DMS 273 (cell line): ENCODE measurements around the gene ADAMTS5.
A peak's percentile ranks its signal among the peaks of the same experiment; 100 is the strongest.

ENCODE experiments used
- DNase-seq: peaks from one replicate; lab custom pipeline; 2025; ENCODE audit not compliant: unreplicated experiment; lab: John Stamatoyannopoulos, UW

The ADAMTS5 gene

DNA sequence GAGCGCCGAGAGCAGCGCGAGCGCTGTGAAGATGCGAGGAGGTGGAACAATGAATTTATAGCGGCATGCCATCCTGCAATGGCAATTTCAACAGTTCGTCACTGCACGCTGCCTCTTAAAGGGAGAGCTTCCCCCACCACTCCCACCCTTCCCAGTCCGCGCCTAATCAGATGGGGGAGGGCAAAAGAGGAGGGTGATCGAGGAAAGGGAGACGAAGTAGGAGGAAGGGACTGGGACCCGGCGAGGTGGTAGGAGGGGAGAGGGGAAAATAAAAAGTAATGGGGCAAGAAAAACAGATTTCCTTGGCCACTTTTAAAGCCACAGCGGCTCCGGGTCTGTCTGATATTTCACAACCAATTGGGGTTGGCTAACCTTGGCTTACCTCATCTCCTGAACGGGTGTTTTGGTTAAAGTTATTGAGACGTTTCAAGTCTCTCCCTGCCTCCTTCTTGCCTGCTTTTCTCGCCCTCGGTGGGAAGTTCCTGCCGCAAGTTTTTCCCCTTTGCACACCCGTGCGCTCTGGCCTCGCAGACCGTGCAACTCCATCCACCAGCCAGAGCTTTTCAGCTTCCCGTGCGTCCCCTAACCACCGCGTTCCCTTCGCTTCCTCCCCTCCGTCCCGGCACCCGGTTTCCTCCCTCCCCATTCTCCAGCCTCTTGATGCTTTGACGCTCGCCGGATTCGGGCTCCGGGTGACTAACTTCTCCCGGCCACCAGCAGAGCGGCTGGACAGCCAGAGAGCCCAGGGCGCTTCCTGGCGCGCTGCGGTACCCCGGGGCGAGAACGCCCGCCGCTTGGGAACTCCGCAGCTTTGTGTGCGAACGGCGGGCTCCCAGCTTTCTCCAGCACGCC, at the start of gene ADAMTS5:
ADAMTS5 (minus strand) TSS at position 27 of the 852 bp plus-strand sequence. CDS start 697 bp downstream, outside the sequence.
- peak; percentile 33 for DNase-seq

DNA sequence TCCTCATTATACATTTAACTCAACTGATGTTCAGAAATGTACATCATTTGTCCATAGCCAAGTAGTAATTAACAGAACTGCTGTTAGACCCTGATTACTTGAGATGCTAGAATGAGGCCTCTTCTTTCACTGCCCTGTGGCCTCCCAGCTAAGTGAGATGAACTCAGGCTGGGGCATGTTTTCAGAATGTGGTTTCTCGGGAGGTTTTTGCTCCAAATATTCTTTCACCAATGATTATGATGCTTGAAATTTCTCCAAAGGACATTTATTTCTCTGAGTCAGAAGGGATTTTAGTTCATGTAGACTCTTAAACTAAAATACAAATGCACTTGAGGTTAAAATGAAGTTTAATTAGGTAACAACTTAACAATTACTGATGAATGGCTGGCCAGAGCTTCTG, 34.6 kb upstream of the ADAMTS5 start:
- DNase-seq, result no peak

DNA sequence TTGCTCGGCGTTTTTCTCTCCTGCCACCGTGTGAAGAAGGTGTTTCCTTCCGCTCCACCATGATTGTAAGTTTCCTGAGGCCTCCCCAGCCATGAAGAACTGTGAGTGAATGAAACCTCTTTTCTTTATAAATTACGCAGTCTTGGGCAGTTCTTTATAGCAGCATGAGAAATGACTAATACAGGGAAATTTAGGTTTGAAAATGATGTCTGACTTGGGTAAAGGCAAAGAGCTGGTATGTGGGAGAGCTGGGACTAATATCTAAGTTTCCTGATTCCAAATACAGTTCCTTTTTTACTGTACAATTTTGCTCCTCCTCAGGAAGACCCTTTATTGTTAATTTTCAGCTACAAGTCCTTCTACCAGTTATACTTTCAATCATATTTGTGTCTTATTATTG, 16.7 kb upstream of the ADAMTS5 start:
- DNase-seq, result no peak

DNA sequence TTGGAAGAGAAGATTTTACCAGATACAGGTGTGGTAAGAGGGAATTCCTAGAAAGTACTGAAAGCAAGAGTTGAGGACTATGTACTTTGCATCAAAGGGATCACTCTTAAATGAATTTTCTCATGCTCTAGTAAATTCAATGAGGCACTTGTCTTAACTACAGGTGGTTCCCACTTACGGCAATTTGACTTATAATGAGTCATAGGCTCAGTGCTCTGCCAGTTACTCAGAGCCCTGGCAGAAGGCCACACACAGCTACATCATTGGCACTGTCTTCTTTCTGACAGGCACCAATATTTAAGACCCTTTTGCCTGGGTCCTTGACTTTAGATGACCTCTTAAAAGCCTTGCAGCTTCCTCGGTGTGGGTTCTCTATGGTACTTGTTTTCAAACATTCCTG, 15.9 kb upstream of the ADAMTS5 start:
- no peak for DNase-seq

DNA sequence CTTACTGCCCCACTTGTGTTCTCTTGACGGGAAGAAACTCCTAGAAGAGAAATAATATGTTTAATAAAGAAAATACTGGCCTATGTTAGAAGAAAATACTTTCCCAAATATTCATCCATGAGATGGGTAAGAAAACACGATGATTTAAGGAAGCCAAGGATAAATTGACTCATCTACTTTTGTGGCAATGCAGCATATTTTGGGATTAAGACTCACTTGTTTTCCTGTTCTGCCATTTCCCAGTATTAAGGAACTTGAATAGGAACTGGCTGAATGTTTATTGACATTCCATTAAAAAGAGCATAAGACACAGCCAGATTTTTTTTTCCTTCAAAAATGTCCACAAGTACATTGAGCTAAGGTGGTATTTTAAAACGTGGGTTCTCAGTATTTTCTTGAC, 10.9 kb upstream of the ADAMTS5 start:
- DNase-seq, result no peak

DNA sequence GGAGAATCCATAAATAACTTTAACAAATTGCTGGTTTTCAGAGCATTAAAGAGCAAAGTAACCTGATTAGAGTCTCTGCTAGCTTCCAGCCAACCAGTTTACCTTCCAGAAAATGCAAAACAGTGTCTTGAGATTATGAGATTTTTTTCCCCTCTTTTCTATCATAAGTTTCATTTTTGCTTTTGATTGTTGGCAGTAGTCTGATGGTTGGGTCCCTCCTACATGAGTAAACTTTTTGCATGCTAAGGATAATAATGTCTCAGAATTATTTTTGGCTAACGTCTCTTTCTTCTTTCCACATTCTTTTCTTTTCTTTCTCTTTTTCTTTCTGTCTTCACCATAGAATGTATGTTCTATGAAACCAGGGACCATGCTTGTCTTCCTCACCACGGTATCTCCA, 6.3 kb upstream of the ADAMTS5 start:
- no peak for DNase-seq

DNA sequence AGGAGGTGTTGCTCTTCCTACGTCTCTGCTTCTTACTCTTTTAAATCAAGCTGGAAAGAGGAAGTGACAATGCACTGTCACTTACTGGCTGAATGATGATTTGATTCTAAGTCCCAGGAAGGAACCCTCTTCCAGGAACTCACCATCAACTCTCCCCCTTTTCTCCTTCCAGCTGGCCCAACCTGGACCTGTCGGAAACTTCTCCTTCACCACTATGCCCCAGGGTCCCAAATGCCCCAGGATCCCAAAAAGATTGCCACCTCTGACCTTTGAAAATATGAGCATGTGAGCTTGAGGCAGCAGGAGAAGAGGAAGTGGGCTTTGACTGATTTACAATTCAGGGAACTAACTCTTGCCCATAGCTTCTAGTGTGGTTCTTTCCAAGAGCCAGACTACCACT, 5.3 kb upstream of the ADAMTS5 start:
- DNase-seq, result no peak

DNA sequence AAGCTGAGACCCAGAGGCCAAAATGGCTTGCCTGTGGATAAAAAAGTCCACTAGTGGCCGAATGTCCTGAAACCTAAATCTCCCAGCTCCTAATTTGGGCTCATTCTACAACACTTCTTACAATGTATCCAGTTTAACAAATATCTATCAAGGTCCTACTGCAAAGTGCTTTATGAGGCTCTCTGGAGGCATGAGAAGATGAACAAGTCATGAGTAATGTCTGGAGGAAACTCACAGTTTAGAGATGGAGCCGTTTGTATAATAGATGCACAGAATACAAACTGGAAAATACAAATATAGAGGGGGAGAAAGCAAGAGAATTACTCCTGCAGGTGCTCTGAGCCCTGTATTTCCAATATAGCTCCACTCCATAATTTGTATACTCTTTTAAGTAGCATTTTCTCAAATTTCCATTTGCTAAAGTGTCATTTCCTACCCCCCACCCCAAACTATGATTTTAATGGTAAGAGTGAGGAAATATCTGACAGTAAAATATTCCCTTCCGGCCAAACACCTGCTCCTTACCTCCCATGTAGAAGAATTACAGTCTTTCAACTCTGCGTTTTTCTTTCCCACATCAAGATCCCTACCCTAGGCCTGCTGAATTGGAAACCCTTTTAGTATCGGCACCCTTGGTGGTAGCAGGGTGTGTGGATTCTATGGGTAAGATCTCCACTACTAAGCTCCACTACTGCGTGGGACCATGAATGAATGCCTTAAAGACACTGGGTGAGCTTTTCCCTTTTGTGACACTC, 3.3 kb upstream of the ADAMTS5 start:
- DNase-seq, result no peak

DNA sequence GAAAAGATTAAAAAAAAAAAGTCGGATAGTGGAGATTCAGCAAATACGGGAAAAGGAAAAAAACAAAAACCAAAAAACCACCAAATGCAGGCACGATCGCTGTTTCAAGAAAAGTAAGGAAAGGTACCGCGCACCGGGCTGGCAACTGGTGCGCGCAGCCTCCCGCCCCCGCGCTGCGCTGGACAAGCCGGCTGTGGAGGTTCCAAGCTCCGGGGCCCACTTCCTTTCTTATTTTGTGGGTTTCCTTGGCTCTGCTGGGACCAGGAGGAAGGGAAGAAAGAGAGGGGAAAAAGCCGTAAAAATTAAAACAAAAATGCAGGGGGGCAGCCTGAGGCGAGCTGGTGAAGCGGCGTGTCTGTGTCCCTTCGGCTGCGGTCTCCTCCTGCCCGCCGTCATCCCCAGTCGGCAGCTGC, 233 bp downstream of the ADAMTS5 start:
- peak; percentile 33 for DNase-seq

DNA sequence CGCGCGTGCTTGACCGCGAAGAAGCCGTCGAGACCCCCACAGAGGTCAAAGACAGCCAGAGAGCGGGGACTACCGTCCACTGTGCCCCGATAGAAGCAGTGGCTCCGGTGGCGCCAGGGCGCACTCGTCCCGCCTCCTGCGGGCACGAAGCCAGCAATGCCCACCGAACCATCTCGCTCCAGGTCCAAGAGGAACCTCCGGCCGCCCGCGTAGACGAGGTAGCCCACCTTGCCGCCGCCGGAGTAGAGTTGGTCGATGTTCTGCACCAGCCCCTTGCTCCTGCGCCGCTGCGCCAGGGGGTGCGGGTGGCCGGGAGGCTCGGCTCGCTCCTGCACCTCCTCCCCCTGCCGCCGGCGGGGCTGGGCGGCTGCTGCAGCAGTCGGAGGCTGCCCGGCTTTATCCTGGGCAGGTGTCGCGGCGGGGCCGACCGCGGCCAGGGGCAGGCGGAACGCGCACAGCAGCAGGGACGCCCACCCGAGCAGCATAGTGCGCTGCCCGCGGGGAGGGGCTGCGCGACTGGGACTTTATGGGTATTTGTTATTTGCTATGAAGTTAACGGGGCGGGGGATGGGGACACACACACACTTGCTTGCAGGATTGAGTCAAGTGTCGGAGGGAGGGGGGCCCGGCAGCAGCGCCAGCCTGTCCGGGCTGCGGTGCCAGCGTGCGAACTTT, 844 bp downstream of the ADAMTS5 start:
- DNase-seq, result peak; percentile 16

DNA sequence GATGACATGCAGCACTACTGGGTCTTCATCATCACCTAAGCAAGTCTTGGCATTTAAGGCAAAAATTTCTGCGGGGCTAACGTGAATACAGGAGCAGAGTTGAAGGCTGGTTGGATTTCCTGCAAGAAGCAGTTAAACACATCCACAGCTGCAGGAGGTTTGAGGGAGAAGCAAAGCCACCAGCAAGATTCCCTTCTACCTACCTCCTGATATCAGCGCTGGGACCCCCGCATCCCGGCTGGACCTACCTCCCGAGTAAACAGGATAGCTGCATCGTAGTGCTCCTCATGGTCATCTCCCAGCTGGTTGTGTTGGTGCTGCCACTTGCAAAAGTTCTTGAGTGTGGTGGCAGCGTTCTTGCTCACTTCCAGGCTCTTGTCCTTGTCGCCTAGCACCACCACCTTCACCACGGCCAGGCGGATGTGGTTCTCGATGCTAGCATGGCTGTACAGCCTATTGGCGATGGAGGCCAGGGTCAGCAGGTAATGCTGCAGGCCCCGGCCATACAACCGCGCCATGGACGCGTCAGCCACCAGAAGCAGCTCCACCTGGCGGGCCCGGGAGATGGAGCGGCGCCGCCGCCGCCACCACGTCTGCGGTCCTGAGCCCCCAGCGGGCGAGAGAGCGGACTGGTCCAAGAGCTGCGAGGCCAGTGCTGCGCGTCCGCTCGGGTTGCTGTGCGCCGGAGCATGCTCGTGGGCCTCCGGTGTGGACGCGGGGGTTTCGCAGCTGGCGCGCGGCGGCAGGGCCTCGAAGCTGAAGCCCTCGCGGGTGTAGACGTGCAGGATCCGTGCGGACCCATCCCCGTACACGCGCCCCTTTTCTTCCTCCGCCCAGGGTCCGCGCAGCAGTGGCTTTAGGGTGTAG, 1.6 kb downstream of the ADAMTS5 start:
- DNase-seq, result peak; percentile 26

DNA sequence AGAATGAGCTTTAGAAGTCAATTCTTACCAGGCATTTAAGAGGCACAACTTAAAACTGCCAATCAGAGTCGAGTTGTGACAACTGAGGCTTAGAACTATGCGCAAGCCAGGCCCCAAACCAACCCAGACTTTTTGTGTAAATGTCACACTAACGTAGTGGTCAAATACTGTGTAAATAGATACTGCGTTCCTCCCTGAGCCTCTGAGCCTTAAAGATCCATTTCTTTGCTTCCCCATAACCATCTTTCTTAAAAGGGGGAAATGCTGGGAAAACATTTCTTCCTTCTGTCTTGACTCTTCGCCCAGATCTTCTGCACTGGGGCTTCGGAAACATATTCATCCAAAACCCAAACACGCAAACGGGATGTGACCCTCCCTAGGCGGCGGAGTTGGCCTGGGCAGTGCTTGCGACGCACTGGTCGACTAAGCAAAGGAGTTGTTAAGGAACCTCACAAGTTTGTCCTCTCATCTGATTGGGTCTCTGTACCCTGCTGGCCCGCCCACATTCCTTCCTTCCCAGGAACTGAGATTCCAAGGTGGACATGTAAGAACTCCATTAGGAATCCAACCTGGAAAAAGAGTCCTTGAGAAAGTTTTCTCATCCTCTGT, 2.6 kb downstream of the ADAMTS5 start:
- no peak for DNase-seq

DNA sequence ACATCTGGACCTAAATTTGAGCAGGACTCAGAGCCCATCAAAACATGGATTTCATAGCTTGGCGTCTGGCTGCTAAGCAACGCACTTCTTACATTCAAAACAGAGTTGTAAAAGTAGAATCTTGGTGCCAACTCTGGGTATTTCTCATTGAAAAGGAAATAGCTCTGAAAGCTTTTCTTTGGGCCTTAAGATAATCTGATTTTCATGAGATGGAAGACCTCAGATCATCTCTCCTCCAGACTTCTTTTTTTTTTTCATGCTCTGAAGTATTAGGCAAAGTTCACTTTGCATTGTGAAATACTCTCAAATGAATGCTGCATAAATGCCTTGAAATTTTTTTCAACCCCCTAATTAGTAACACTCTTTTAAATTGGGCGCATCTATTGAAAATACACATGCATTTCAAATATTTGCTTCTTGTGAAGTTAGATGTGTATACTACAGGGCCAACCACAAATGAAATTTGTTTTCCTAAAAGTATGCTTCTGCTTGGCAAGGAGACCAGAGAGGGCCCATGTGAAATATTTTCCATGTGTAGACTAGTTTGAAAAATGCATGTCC, 4.2 kb downstream of the ADAMTS5 start:
- DNase-seq, result no peak

DNA sequence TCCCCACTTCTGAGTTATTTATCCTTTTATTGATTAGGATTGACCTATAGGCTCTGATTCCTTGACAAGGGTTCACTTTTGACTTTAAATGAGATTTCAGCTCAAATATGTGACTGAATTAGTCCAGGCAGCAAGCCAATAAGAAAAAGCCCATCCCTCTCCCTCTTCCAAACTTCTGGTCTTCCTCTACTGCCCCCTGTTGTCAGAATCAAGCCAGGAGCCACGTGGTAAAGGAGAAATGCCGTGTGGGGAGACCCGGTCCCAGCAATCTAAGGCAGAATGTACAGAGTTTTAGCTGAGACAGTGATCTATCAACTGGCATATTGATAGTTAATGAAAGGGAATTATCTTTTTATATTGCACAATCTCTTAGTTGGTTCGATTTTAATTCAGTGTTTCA, 5.2 kb downstream of the ADAMTS5 start:
- DNase-seq, result peak; percentile 32

DNA sequence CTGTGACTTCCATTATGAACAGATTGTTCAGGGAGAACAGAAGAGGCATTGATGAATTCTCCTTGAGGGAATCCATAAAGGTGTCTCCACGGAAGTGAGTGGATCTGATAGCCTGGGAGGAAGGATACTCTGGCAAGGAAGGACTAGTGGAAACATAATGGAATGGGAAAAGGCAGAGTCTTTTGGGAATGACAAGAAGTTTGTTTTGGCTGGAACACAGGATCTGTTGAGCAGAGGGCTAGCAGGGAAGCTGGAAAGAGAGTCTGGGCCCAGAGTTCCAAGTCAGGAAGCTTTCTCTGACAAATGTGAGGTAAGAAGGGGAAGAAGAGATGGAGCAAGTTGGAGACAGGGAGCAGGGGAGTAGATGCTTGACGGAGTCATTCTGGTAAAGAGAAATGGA, 8.1 kb downstream of the ADAMTS5 start:
- DNase-seq, result no peak

DNA sequence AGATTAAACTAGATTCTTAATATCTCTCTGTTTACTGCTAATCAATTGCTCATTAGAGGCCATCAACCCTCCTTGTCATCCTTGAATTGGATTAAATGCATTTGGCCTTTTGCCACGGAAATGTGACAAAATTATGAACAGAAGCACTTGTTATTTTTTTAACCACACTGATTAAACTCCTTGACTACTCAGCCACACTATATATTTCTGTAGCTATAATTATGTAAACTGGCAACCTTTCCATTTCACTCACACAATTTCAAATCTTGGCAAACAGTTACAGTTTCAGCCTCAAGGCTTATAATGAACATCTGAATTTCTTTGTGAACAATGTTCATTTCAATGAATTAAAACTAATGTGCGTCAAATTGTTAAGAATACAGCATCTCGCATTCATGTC, 10.1 kb downstream of the ADAMTS5 start:
- DNase-seq, result no peak

DNA sequence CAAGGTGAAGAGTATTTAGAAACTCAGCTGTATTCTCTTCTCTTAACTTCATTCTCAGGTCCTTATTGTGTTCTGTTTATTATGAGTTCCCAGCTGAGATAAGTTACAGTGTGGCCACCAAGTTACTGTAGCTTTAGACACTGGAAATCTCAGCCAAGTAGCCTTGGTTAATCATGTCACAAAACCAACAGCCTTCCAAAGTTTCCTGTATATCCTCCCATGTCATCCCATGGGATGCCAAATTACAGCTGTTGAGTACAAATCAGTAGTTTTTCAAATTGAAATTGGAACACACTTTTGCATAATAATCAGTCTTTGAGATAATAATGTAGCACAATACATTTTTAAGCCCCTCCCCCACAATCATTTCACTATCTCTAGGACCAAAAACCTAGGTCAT, 10.7 kb downstream of the ADAMTS5 start:
- no peak for DNase-seq

DNA sequence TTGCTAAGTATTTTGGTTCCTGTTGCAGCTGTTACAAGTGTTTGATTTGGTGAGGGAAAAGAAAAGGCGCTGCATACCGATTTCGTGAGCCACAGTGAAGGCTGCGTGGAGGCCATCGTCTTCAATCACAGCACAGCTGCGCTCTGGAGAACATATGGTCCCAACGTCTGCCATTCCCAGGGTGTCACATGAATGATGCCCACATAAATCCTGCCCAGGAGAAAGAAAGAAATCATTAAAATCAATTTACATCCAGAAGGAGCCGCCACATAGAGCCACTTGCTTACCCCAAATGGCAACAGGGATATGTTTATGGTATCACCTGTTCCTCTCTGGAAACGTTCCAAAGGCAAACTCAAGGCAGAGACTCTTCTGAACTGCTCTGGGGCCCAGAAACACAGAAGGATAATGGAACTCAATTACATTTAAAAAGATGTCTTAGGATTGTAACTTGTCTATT, 12.2 kb downstream of the ADAMTS5 start:
- peak; percentile 6 for DNase-seq

DNA sequence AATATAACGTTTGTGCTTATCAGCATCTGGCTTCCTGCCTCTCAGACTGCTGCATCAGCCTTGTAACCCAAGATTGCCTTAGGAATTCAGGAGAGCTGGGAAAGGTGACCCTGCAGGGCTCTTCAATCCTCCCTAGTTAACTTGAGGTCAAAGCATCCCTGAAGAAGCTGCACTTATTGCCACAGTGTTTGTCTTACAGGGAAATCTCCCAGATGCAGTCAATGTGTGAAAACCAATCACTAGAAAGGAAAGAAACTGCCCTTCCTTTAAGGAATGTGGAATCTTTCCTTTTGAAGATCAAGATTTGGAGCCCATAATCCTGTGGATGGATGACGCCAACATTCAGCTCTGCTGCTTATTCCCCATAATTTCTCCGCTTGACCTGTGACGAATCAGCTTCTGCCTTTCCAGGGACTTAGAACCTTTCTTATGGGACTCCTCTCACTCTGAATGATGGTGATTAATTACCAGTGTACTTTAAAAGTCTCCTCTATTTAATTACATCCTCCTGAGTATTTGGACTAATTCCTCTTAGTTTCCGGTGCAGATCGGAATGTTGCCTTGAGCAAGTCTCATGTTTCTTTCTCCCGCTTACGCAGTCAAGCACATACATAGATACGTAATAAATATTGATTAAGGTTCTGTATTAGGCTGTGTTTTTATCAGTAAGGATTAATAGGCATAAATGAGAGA, 14.4 kb downstream of the ADAMTS5 start:
- DNase-seq, result no peak
